HCT116 (cell line): Measurements from ENCODE around the gene MBD1. TPM values are rescaled to one million over a fixed set of nuclear protein-coding genes. Genes with fewer than 3 reads are reported as not detected.

Experiments
- ATAC-seq: fragments of 200-7000 bp; cut with Tn5 transposase; 2 replicates; pipeline ENCODE4 v1.9.1; 2020; ENCODE audit warnings: mild to moderate bottlenecking, moderate library complexity
- BruUV-seq: library from RNA; stranded (reverse); fragments of 400-500 nt; replicated peaks from 2 replicates; lab custom pipeline; 2021; lab: Mats Ljungman, UMichigan
- CTCF ChIA-PET: fragments of 300-600 bp; sonication (Branson Sonifier 250); formaldehyde crosslinking; loops from one replicate; lab custom pipeline; 2021; ENCODE audit warnings: antibody characterized with exemption; lab: Charles Lee
- POLR2A ChIA-PET: fragments of 300-600, 350-600 bp; sonication (Branson Sonifier 250); formaldehyde crosslinking; loops from one replicate; lab custom pipeline; 2021; ENCODE audit warnings: antibody characterized with exemption; lab: Charles Lee
- RAD21 ChIA-PET, 2 experiments: fragments of 300-600 bp; sonication (Branson Sonifier 250); formaldehyde crosslinking; loops; one replicate each; lab custom pipeline; 2023; ENCODE audit warnings: low total read pairs in 2 of 2; ENCODE audit not compliant: uncharacterized antibody in 2 of 2, unreplicated experiment in 2 of 2, low non-redundant PET in 1 of 2; lab: Charles Lee
- DNase-seq: peaks from one replicate; pipeline ENCODE4 v3.0.0-alpha.2; 2010; ENCODE audit warnings: low read depth, low spot score
- H2AFZ ChIP-seq: fragments of 200-600 bp; shearing (Covaris generic), sonication (generic); 2 replicates; pipeline ENCODE4 v1.6.1; 2017; ENCODE audit warnings: low read depth, mixed run types, mixed read lengths, antibody characterized with exemption, low read length; ENCODE audit not compliant: poor library complexity, severe bottlenecking
- H3K27ac ChIP-seq: 2 replicates; pipeline ENCODE4 v1.5.1; 2012; ENCODE audit warnings: low read depth, low read length
- H3K27me3 ChIP-seq: fragments of 200-600 bp; sonication (generic); 2 replicates; pipeline ENCODE4 v1.6.1; 2016; ENCODE audit warnings: mixed run types, low read length, mixed read lengths; ENCODE audit not compliant: insufficient read depth
- H3K36me3 ChIP-seq, 2 experiments: fragments of 200-500 bp in 1 of 2; fragments of 200-600 bp in 1 of 2; sonication (Bioruptor generic) in 1 of 2; sonication (generic) in 1 of 2; 2 replicates each; pipeline versions ENCODE4 v1.5.1 to v1.6.1; 2014 to 2016; ENCODE audit warnings: low read length in 2 of 2, inconsistent platforms in 1 of 2, mixed read lengths in 1 of 2, mixed run types in 1 of 2; ENCODE audit not compliant: insufficient read depth in 2 of 2, control insufficient read depth in 1 of 2
- H3K4me1 ChIP-seq, 2 experiments: fragments of 200-600 bp in 1 of 2; sonication (generic) in 1 of 2; 2 replicates each; pipeline versions ENCODE4 v1.5.1 to v1.6.1; 2012 to 2017; ENCODE audit warnings: low read length in 2 of 2, inconsistent platforms in 1 of 2, mild to moderate bottlenecking in 1 of 2, mixed read lengths in 1 of 2, mixed run types in 1 of 2, moderate library complexity in 1 of 2; ENCODE audit not compliant: insufficient read depth in 2 of 2, control insufficient read depth in 1 of 2
- H3K4me2 ChIP-seq: fragments of 200-600 bp; sonication (generic); 2 replicates; pipeline ENCODE4 v1.6.1; 2017; ENCODE audit warnings: mixed run types, low read length, mixed read lengths
- H3K4me3 ChIP-seq, 2 experiments: fragments of 200-600 bp in 1 of 2; sonication (generic) in 1 of 2; replicated peaks in 1 of 2; 2 replicates each; pipeline ENCODE4 v1.5.1; 2011 to 2016; ENCODE audit warnings: low read length in 2 of 2, control low read depth in 1 of 2, low read depth in 1 of 2, mild to moderate bottlenecking in 1 of 2, mixed read lengths in 1 of 2, mixed run types in 1 of 2
- H3K79me2 ChIP-seq: fragments of 200-600 bp; sonication (generic); 2 replicates; pipeline ENCODE4 v1.6.1; 2017; ENCODE audit warnings: mild to moderate bottlenecking, mixed run types, low read length, moderate library complexity, mixed read lengths; ENCODE audit not compliant: insufficient read depth
- H3K9ac ChIP-seq: fragments of 200-600 bp; sonication (generic); 2 replicates; pipeline ENCODE4 v1.6.1; 2016; ENCODE audit warnings: low read length, mixed read lengths
- H3K9me2 ChIP-seq: fragments of 200-600 bp; sonication (generic), shearing (Covaris generic); 2 replicates; pipeline ENCODE4 v1.6.1; 2017; ENCODE audit warnings: mixed run types, mild to moderate bottlenecking, moderate library complexity; ENCODE audit not compliant: insufficient read depth
- H3K9me3 ChIP-seq, 2 experiments: fragments of 200-500 bp in 1 of 2; fragments of 200-600 bp in 1 of 2; sonication (Bioruptor generic) in 1 of 2; sonication (generic) in 1 of 2; 2 replicates each; pipeline ENCODE4 v1.6.1; 2014 to 2017; ENCODE audit warnings: low read length in 2 of 2, mixed read lengths in 2 of 2, inconsistent platforms in 1 of 2, low read depth in 1 of 2, mild to moderate bottlenecking in 1 of 2, mixed run types in 1 of 2, moderate library complexity in 1 of 2; ENCODE audit not compliant: control insufficient read depth in 1 of 2, insufficient read depth in 1 of 2
- H4K20me1 ChIP-seq: fragments of 200-600 bp; sonication (generic), shearing (Covaris generic); 2 replicates; pipeline ENCODE4 v1.6.1; 2017; ENCODE audit warnings: mixed run types, mild to moderate bottlenecking, moderate library complexity; ENCODE audit not compliant: insufficient read depth
- CBX3 ChIP-seq: IDR thresholded peaks from 2 replicates; pipeline ENCODE4 v1.6.1; 2012; ENCODE audit warnings: low read depth
- EGR1 ChIP-seq: IDR thresholded peaks from 2 replicates; pipeline ENCODE4 v1.6.1; 2012; ENCODE audit warnings: low read depth
- EZH2 ChIP-seq: fragments of 200-600 bp; sonication (generic); IDR thresholded peaks from 2 replicates; pipeline ENCODE4 v1.6.1; 2017; ENCODE audit warnings: antibody characterized with exemption, mixed run types
- EZH2phosphoT487 ChIP-seq: fragments of 200-600 bp; IDR thresholded peaks from 2 replicates; pipeline ENCODE4 v1.6.1; 2018; ENCODE audit warnings: antibody characterized with exemption, borderline replicate concordance
- FOSL1 ChIP-seq: IDR thresholded peaks from 2 replicates; pipeline ENCODE4 v1.6.1; 2012; ENCODE audit warnings: low read depth
- JUND ChIP-seq: IDR thresholded peaks from 2 replicates; pipeline ENCODE4 v1.6.1; 2012
- POLR2A ChIP-seq: IDR thresholded peaks from 2 replicates; pipeline ENCODE4 v1.7.0; 2011; ENCODE audit warnings: borderline replicate concordance; ENCODE audit not compliant: insufficient read depth, insufficient read length; ENCODE audit errors: extremely low read depth
- POLR2AphosphoS5 ChIP-seq: IDR thresholded peaks from 2 replicates; pipeline ENCODE4 v1.6.1; 2011; ENCODE audit warnings: mild to moderate bottlenecking, low read depth, low read length, moderate library complexity
- RAD21 ChIP-seq: IDR thresholded peaks from 2 replicates; pipeline ENCODE4 v1.6.1; 2012; ENCODE audit warnings: low read depth, mild to moderate bottlenecking
- SIN3A ChIP-seq: IDR thresholded peaks from 2 replicates; pipeline ENCODE4 v1.6.1; 2012; ENCODE audit warnings: low read depth
- SP1 ChIP-seq: IDR thresholded peaks from 2 replicates; pipeline ENCODE4 v1.6.1; 2012; ENCODE audit warnings: low read depth
- SRF ChIP-seq: IDR thresholded peaks from 2 replicates; pipeline ENCODE4 v1.6.1; 2012; ENCODE audit warnings: low read depth
- TCF7L2 ChIP-seq: IDR thresholded peaks from 2 replicates; pipeline ENCODE4 v1.7.0; 2011; ENCODE audit warnings: borderline replicate concordance, inconsistent platforms; ENCODE audit not compliant: insufficient read depth, insufficient read length; ENCODE audit errors: extremely low read depth
- intact Hi-C: fragments of 100-400 bp; cut with micrococcal nuclease; formaldehyde crosslinking; loops from 2 replicates; pipeline ENCODE4 v1.10.0; 2022
- total RNA-seq: library from RNA; stranded (reverse); gene quantifications from one replicate; pipeline ENCODE4 v1.2.1, GENCODE V29; 2021; ENCODE audit not compliant: unreplicated experiment
- TF ChIP-seq, protein P1 (sequence below), 3 experiments: fragments of 200-600 bp in 1 of 3; sonication (generic) in 1 of 3; IDR thresholded peaks in 2 of 3; conservative IDR thresholded peaks in 1 of 3; 2 replicates each; pipeline ENCODE4 v1.5.1; 2012 to 2017; ENCODE audit warnings: low read depth in 2 of 3, low read length in 2 of 3, antibody characterized with exemption in 1 of 3, borderline replicate concordance in 1 of 3, control low read depth in 1 of 3, mild to moderate bottlenecking in 1 of 3, mixed read lengths in 1 of 3, mixed run types in 1 of 3, moderate library complexity in 1 of 3; ENCODE audit not compliant: insufficient read depth in 1 of 3
- TF ChIP-seq, protein P2 (sequence below): IDR thresholded peaks from 2 replicates; pipeline ENCODE4 v1.6.1; 2012

Gene MBD1
- total RNA-seq, 1 experiment from 2014 or later = 63.9 TPM

DNA sequence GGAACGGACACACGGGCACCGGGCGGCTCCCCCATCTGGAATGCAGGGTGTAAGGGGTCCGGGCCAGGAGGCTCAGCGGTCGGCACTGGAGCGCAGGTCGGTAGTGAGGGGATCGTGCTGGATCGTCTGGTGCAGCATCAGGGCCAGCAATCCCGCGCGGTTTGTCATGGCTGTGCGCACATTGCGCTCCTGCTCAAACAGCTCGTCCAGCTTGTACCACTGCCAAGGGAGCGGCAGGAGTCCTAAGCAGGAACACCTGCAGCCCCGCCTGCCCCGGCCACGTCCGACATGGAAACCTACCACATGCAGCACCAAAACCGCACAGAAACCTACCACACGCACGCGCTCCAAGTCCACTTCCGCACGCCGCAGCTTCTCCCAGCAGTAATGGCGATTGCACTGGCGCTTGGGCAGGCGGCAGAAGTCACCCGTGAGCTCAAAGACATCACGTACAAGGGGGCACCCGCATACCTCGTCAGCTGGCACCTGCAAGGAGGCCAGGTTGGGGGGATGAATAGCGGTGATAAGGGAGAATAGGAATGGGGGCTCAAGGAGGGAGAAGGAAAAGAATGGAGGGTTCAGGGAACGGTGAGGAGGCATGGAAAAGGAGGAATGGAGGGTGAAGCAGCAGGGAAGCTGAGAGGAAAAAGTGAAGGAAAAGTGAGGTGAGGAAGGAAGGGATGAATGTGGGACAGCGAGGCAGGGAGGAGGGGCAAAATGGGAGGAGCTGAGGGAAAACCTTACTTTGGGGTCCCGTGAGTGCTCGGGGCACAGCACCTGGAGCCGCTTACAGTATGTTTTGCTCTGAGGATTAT is 1.4 kb upstream of the MBD1 start:
- no peak for ATAC-seq
- Histone ChIP-seq H3K27me3 (no peaks in the 10 kb centered on the region), H3K4me2 (no peak overlapping the region), H3K79me2 (peaks cover 57% of the 10 kb centered on the region), H3K9me3 (no peaks in the 10 kb centered on the region), H3K4me3 (no peak overlapping the region; a peak in 1 of 4 replicates), H3K9ac (no peak overlapping the region), H3K36me3 (peaks cover 15 to 50% of the 10 kb centered on the region in 2 experiments), H3K9me2 (no peaks in the 10 kb centered on the region), H4K20me1 (no peaks in the 10 kb centered on the region), H3K4me1 (peaks cover 10 to 41% of the 10 kb centered on the region in 2 experiments; a peak in 3 of 4 replicates), H3K27ac (0 out of 2 replicates have a peak overlapping the region, but pooled peaks have one; percentile 77), H2AFZ (no peak overlapping the region)
- TF ChIP-seq POLR2A (no peak), RAD21 (no peak)
- intact Hi-C loops = loop anchor here (10.0 kb wide), 1 partner anchor 788 kb away; the partner anchor contains the start of gene RPL17
- no TSS peak for BruUV-seq
- ChIA-PET CTCF (no interaction called here), POLR2A (no interaction called here), RAD21 (no interaction called here)
- DNase-seq = no peak

- ChIA-PET POLR2A (interaction anchor here (0.7 to 1.6 kb wide), 5 partner anchors 9 to 794 kb away, joined by 3 to 4 read pairs (median 3); partner anchors contain the start of gene SKA1), RAD21 (interaction anchor here in 1 of 2 experiments (1.2 kb wide), 1 partner anchor 75 kb away, joined by 3 read pairs; no protein-coding TSS in a partner anchor), CTCF (interaction anchor here (0.7 to 1.4 kb wide), 4 partner anchors 74 to 147 kb away, joined by 3 to 7 read pairs (median 4); no protein-coding TSS in a partner anchor)
- Histone ChIP-seq H3K9me2 (no peaks in the 10 kb centered on the region), H3K79me2 (peaks cover 56% of the 10 kb centered on the region), H3K9ac (peak overlapping the region; percentile 75), H3K4me3 (peak overlapping the region; percentile 70 to 100), H4K20me1 (no peaks in the 10 kb centered on the region), H3K27me3 (no peaks in the 10 kb centered on the region), H3K4me1 (peaks cover 10 to 41% of the 10 kb centered on the region in 2 experiments; a peak in 3 of 4 replicates), H3K36me3 (peaks cover 16 to 53% of the 10 kb centered on the region in 2 experiments), H3K27ac (peak overlapping the region; percentile 77), H3K4me2 (peak overlapping the region; percentile 85), H2AFZ (no peak overlapping the region), H3K9me3 (no peaks in the 10 kb centered on the region)
- ATAC-seq (no peak), DNase-seq (no peak)
- BruUV-seq = no TSS peak
- intact Hi-C loops = loop anchor here (10.0 kb wide), 1 partner anchor 787 kb away; the partner anchor contains the start of gene RPL17
- no peak for TF ChIP-seq POLR2AphosphoS5
- TF ChIP-seq CBX3 = no peak
- no peak for TF ChIP-seq TCF7L2
- TF ChIP-seq JUND = no peak
- TF ChIP-seq EZH2 = no peak
- TF ChIP-seq EGR1 = no peak
- no peak for TF ChIP-seq FOSL1
- TF ChIP-seq SRF = no peak
- TF ChIP-seq, protein P1, sequence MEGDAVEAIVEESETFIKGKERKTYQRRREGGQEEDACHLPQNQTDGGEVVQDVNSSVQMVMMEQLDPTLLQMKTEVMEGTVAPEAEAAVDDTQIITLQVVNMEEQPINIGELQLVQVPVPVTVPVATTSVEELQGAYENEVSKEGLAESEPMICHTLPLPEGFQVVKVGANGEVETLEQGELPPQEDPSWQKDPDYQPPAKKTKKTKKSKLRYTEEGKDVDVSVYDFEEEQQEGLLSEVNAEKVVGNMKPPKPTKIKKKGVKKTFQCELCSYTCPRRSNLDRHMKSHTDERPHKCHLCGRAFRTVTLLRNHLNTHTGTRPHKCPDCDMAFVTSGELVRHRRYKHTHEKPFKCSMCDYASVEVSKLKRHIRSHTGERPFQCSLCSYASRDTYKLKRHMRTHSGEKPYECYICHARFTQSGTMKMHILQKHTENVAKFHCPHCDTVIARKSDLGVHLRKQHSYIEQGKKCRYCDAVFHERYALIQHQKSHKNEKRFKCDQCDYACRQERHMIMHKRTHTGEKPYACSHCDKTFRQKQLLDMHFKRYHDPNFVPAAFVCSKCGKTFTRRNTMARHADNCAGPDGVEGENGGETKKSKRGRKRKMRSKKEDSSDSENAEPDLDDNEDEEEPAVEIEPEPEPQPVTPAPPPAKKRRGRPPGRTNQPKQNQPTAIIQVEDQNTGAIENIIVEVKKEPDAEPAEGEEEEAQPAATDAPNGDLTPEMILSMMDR (IDR thresholded peaks at IDR 0.05 in 2 of 3, conservative IDR thresholded peaks at IDR 0.05 in 1 of 3; ENCODE audit: borderline replicate concordance in 1 of 3, insufficient read depth in 1 of 3, low read depth in 2 of 3, low read length in 2 of 3) = no peak
- TF ChIP-seq SP1 = no peak
- TF ChIP-seq, protein P2, sequence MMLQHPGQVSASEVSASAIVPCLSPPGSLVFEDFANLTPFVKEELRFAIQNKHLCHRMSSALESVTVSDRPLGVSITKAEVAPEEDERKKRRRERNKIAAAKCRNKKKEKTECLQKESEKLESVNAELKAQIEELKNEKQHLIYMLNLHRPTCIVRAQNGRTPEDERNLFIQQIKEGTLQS = no peak
- TF ChIP-seq EZH2phosphoT487 = no peak
- TF ChIP-seq SIN3A = no peak
Measured at GRCh38 chr18:50281972-50282520, 723 bp upstream of the MBD1 start.
